A549 (cell line): ENCODE measurements around the gene MLLT1. TPM values are rescaled to one million over a fixed set of nuclear protein-coding genes. Genes with fewer than 3 reads are reported as not detected.

Experiments used
- ATAC-seq, 2 experiments: fragments of 200-7000 bp in 1 of 2; fragments of >200 bp in 1 of 2; cut with Nextera tagmentation in 1 of 2; cut with Tn5 transposase in 1 of 2; 3 replicates each; pipeline versions ENCODE4 v1.8.0 to v1.9.1; 2018 to 2020; ENCODE audit warnings: mild to moderate bottlenecking in 1 of 2, moderate library complexity in 1 of 2
- CTCF ChIA-PET: fragments of 300-600 bp; sonication (Branson Sonifier 250); formaldehyde crosslinking; extraction: SDS; loops from one replicate; lab custom pipeline; 2021; ENCODE audit warnings: antibody characterized with exemption, inconsistent platforms; lab: Yijun Ruan, JAX
- POLR2A ChIA-PET: fragments of 350-600 bp; formaldehyde crosslinking; extraction: SDS; loops from one replicate; lab custom pipeline; 2021; ENCODE audit warnings: antibody characterized with exemption, inconsistent platforms; lab: Yijun Ruan, JAX
- DNase-seq, 2 experiments: peaks; one replicate each; pipeline versions ENCODE4 v3.0.0 to v3.0.0-alpha.2; 2011 to 2016; ENCODE audit warnings: low read depth in 1 of 2, low spot score in 1 of 2
- FAIRE-seq: peaks from 2 replicates; lab custom pipeline; 2011; peaks lifted over from hg19 to GRCh38; lab: Jason Lieb, UNC
- H3K27ac ChIP-seq, 2 experiments: fragments of >200 bp; sonication (Bioruptor Twin); formaldehyde crosslinking; 3 replicates each; pipeline ENCODE4 v1.5.1; 2016 to 2017
- H3K4me1 ChIP-seq: fragments of >200 bp; sonication (Bioruptor Twin); formaldehyde crosslinking; 3 replicates; pipeline ENCODE4 v1.6.1; 2016
- H3K4me2 ChIP-seq: fragments of >200 bp; sonication (Bioruptor Twin); formaldehyde crosslinking; 3 replicates; pipeline ENCODE4 v1.6.1; 2016
- H3K4me3 ChIP-seq: fragments of >200 bp; sonication (Bioruptor Twin); formaldehyde crosslinking; 3 replicates; pipeline ENCODE4 v1.5.1; 2016
- H3K9me3 ChIP-seq: fragments of >200 bp; sonication (Bioruptor Twin); formaldehyde crosslinking; 3 replicates; pipeline ENCODE4 v1.6.1; 2016
- CBX8 ChIP-seq: fragments of 200-600 bp; sonication (generic); IDR thresholded peaks from 2 replicates; pipeline ENCODE4 v1.6.1; 2016
- CHD2 ChIP-seq: fragments of 150-350 bp; IDR thresholded peaks from 2 replicates; pipeline ENCODE4 v1.6.1; 2014; ENCODE audit warnings: low read length; ENCODE audit not compliant: partially characterized antibody
- CHD4 ChIP-seq: fragments of 200-600 bp; sonication (generic); IDR thresholded peaks from 2 replicates; pipeline ENCODE4 v1.6.1; 2016; ENCODE audit warnings: antibody characterized with exemption, mild to moderate bottlenecking, borderline replicate concordance
- EHF ChIP-seq: fragments of 250-450 bp; sonication (Bioruptor Pico); IDR thresholded peaks from 2 replicates; pipeline ENCODE4 v1.5.0; 2020; ENCODE audit warnings: mild to moderate bottlenecking
- EHMT2 ChIP-seq: fragments of 200-600 bp; sonication (generic); IDR thresholded peaks from 2 replicates; pipeline ENCODE4 v1.6.1; 2016; ENCODE audit warnings: antibody characterized with exemption, low read depth, mild to moderate bottlenecking, moderate library complexity
- HDAC2 ChIP-seq: fragments of 200-600 bp; sonication (generic); IDR thresholded peaks from 2 replicates; pipeline ENCODE4 v1.6.1; 2016
- HEYL ChIP-seq: fragments of 250-450 bp; sonication (Bioruptor Pico); IDR thresholded peaks from 2 replicates; pipeline ENCODE4 v1.8.0; 2021; ENCODE audit warnings: mild to moderate bottlenecking, moderate library complexity
- KDM5A ChIP-seq: fragments of 200-600 bp; sonication (generic); IDR thresholded peaks from 2 replicates; pipeline ENCODE4 v1.6.1; 2016; ENCODE audit warnings: antibody characterized with exemption, mild to moderate bottlenecking
- MAX ChIP-seq: IDR thresholded peaks from 2 replicates; pipeline ENCODE4 v1.6.1; 2012
- MYC ChIP-seq: IDR thresholded peaks from 2 replicates; pipeline ENCODE4 v1.6.1; 2012; ENCODE audit warnings: mild to moderate bottlenecking, inconsistent platforms, low read length, improper control_type of control experiment, borderline replicate concordance
- NFE2L2 ChIP-seq: fragments of 150-350 bp; conservative IDR thresholded peaks from 2 replicates; pipeline ENCODE4 v1.6.1; 2014; ENCODE audit warnings: low read length
- POLR2A ChIP-seq: IDR thresholded peaks from 2 replicates; pipeline ENCODE4 v1.6.1; 2012; ENCODE audit warnings: mild to moderate bottlenecking, low read length
- POLR2AphosphoS2 ChIP-seq: conservative IDR thresholded peaks from 2 replicates; pipeline ENCODE4 v1.6.1; 2012; ENCODE audit warnings: low read length, improper control_type of control experiment, inconsistent platforms
- RARB ChIP-seq: fragments of 250-450 bp; sonication (Bioruptor Pico); IDR thresholded peaks from 2 replicates; pipeline ENCODE4 v1.8.0; 2021; ENCODE audit warnings: mild to moderate bottlenecking, moderate library complexity
- REST ChIP-seq: fragments of 200-600 bp; sonication (generic); IDR thresholded peaks from 2 replicates; pipeline ENCODE4 v1.6.1; 2016; ENCODE audit warnings: antibody characterized with exemption, mild to moderate bottlenecking, moderate library complexity
- RNF2 ChIP-seq: fragments of 200-600 bp; sonication (generic); IDR thresholded peaks from 2 replicates; pipeline ENCODE4 v1.6.1; 2016; ENCODE audit warnings: low read depth, mild to moderate bottlenecking, antibody characterized with exemption, moderate library complexity, borderline replicate concordance
- SREBF2 ChIP-seq: fragments of 450-650 bp; IDR thresholded peaks from 2 replicates; pipeline ENCODE4 v1.6.1; 2014; ENCODE audit warnings: mild to moderate bottlenecking, moderate library complexity
- TFCP2L1 ChIP-seq: fragments of 250-450 bp; sonication (Bioruptor Pico); IDR thresholded peaks from 2 replicates; pipeline ENCODE4 v1.5.0; 2021; ENCODE audit warnings: mild to moderate bottlenecking
- ZC3H11A ChIP-seq: fragments of 450-650 bp; IDR thresholded peaks from 2 replicates; pipeline ENCODE4 v1.6.1; 2014; ENCODE audit warnings: antibody characterized with exemption, mild to moderate bottlenecking
- ZNF302 ChIP-seq: fragments of 250-450 bp; sonication (Bioruptor Pico); IDR thresholded peaks from 2 replicates; pipeline ENCODE4 v1.9.0; 2021; ENCODE audit warnings: inconsistent platforms, mild to moderate bottlenecking, moderate library complexity
- WGBS: methylation state at CpG from one replicate; pipeline ENCODE4 v1.1.6; 2017; ENCODE audit errors: missing lambda C conversion rate; 5-methylcytosine and 5-hydroxymethylcytosine counted together
- polyA plus RNA-seq, 4 experiments: library from polyadenylated mRNA; depleted of rRNA in 3 of 4; stranded (reverse); fragments of >200 nt; fragmentation: RNase III in 1 of 4; extraction: RNeasy Plus Mini Kit Qiagen cat#74134 plus additional on column Dnase treatment in 1 of 4; gene quantifications; 2 replicates in 3 of 4; 3 replicates in 1 of 4; pipeline ENCODE4 v1.2.3, GENCODE V29; 2011 to 2017
- TF ChIP-seq, protein P1 (sequence below): fragments of >200 bp; sonication (Bioruptor Twin); formaldehyde crosslinking; IDR thresholded peaks from 3 replicates; pipeline ENCODE4 v1.6.1; 2016
- TF ChIP-seq, protein P2 (sequence below): fragments of 150-350 bp; IDR thresholded peaks from 2 replicates; pipeline ENCODE4 v1.6.1; 2014; ENCODE audit warnings: low read depth, mild to moderate bottlenecking, low read length
- TF ChIP-seq, protein P3 (sequence below): IDR thresholded peaks from 2 replicates; pipeline ENCODE4 v1.6.1; 2012

MLLT1 gene
- polyA plus RNA-seq, 2 of the 4 experiments (the other 2 are of a cell fraction) = 7.4 to 17.5 TPM

- no peak overlapping the region for H3K4me2 ChIP-seq
- no peak for TF ChIP-seq MYC
- TF ChIP-seq, protein P1, sequence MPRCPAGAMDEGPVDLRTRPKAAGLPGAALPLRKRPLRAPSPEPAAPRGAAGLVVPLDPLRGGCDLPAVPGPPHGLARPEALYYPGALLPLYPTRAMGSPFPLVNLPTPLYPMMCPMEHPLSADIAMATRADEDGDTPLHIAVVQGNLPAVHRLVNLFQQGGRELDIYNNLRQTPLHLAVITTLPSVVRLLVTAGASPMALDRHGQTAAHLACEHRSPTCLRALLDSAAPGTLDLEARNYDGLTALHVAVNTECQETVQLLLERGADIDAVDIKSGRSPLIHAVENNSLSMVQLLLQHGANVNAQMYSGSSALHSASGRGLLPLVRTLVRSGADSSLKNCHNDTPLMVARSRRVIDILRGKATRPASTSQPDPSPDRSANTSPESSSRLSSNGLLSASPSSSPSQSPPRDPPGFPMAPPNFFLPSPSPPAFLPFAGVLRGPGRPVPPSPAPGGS = no peak
- no peak for TF ChIP-seq RARB (CRISPR knock-in tag)
- TF ChIP-seq, protein P2, sequence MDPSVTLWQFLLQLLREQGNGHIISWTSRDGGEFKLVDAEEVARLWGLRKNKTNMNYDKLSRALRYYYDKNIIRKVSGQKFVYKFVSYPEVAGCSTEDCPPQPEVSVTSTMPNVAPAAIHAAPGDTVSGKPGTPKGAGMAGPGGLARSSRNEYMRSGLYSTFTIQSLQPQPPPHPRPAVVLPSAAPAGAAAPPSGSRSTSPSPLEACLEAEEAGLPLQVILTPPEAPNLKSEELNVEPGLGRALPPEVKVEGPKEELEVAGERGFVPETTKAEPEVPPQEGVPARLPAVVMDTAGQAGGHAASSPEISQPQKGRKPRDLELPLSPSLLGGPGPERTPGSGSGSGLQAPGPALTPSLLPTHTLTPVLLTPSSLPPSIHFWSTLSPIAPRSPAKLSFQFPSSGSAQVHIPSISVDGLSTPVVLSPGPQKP = no peak
- no peak for TF ChIP-seq EHMT2
- no peak for TF ChIP-seq ZNF302 (CRISPR knock-in tag)
- no peak for TF ChIP-seq CHD4
- TF ChIP-seq CBX8 = no peak
- H3K27ac ChIP-seq = no peak overlapping the region
- CTCF ChIA-PET = interaction anchor here (0.7 to 0.9 kb wide), 2 partner anchors 10 to 221 kb away, joined by 3 read pairs; no protein-coding TSS in a partner anchor
- no peak for FAIRE-seq
- no peak overlapping the region for H3K4me3 ChIP-seq
- H3K4me1 ChIP-seq = no peaks in the 10 kb centered on the region
- H3K9me3 ChIP-seq = no peaks in the 10 kb centered on the region
- ATAC-seq = no peak
- DNase-seq = no peak
- 88% methylated on average over 4 of the region's 4 CpGs for WGBS
- POLR2A ChIA-PET = no interaction called here
Measured at GRCh38 chr19:6268382-6268771, 11.4 kb downstream of the MLLT1 start.

- no peaks in the 10 kb centered on the region for H3K4me1 ChIP-seq
- CTCF ChIA-PET = interaction anchor here (0.7 to 0.9 kb wide), 3 partner anchors 10 to 220 kb away, joined by 3 to 5 read pairs (median 3); no protein-coding TSS in a partner anchor
- H3K4me3 ChIP-seq = no peak overlapping the region
- H3K9me3 ChIP-seq = no peaks in the 10 kb centered on the region
- H3K27ac ChIP-seq = no peak overlapping the region
- 89% methylated on average over 17 of the region's 17 CpGs for WGBS
- ATAC-seq (no peak), DNase-seq (no peak), FAIRE-seq (no peak)
- no peak overlapping the region for H3K4me2 ChIP-seq
- TF ChIP-seq, protein P3, sequence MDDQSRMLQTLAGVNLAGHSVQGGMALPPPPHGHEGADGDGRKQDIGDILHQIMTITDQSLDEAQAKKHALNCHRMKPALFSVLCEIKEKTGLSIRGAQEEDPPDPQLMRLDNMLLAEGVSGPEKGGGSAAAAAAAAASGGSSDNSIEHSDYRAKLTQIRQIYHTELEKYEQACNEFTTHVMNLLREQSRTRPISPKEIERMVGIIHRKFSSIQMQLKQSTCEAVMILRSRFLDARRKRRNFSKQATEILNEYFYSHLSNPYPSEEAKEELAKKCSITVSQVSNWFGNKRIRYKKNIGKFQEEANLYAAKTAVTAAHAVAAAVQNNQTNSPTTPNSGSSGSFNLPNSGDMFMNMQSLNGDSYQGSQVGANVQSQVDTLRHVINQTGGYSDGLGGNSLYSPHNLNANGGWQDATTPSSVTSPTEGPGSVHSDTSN = no peak
- TF ChIP-seq CHD2 (no peak), EHF (CRISPR knock-in tag) (no peak), EHMT2 (no peak), ZNF302 (CRISPR knock-in tag) (no peak), HDAC2 (no peak), RNF2 (no peak), KDM5A (no peak), TFCP2L1 (CRISPR knock-in tag) (no peak), SREBF2 (no peak), NFE2L2 (no peak), ZC3H11A (no peak), REST (no peak), HEYL (no peak), POLR2AphosphoS2 (no peak), MAX (no peak), POLR2A (no peak)
- TF ChIP-seq, protein P1 = no peak
- POLR2A ChIA-PET = no interaction called here
Measured at GRCh38 chr19:6267552-6268381, 12.0 kb downstream of the MLLT1 start.
